Psoas muscle (tissue), 8 donors: Measurements from ENCODE around the gene VPS13D. TPM values are rescaled to one million over a fixed set of nuclear protein-coding genes. Genes with fewer than 3 reads are reported as not detected.

Source experiments
- ATAC-seq, 4 donors: fragments of 200-7000 bp; cut with Tn5 transposase; one replicate each; pipeline ENCODE4 v1.9.1; 2020; ENCODE audit warnings: moderate library complexity in 3 of 4, mild to moderate bottlenecking in 2 of 4
- DNase-seq, 2 donors: peaks; one replicate each; pipeline ENCODE4 v3.0.0-alpha.2; 2020
- H3K27ac ChIP-seq: fragments of 200-600 bp; one replicate; pipeline ENCODE4 v1.8.0; 2022
- H3K27me3 ChIP-seq, 3 donors: fragments of 200-600 bp in 1 of 3; one replicate each; pipeline versions ENCODE4 v1.6.1 to v1.8.0; 2013 to 2022; ENCODE audit warnings: low read length in 2 of 3, mild to moderate bottlenecking in 2 of 3, moderate library complexity in 1 of 3; ENCODE audit not compliant: insufficient read depth in 3 of 3
- H3K36me3 ChIP-seq, 2 donors: fragments of 200-600 bp in 1 of 2; one replicate each; pipeline versions ENCODE4 v1.6.1 to v1.8.0; 2013 to 2022; ENCODE audit warnings: low read depth in 1 of 2, mild to moderate bottlenecking in 1 of 2, moderate library complexity in 1 of 2; ENCODE audit not compliant: insufficient read depth in 1 of 2
- H3K4me1 ChIP-seq: fragments of 200-600 bp; one replicate; pipeline ENCODE4 v1.8.0; 2022
- H3K4me3 ChIP-seq: fragments of 200-600 bp; one replicate; pipeline ENCODE4 v1.8.0; 2022; ENCODE audit warnings: mild to moderate bottlenecking
- H3K9me3 ChIP-seq: fragments of 200-600 bp; one replicate; pipeline ENCODE4 v1.8.0; 2022
- CTCF ChIP-seq: fragments of 200-600 bp; IDR thresholded peaks from one replicate; pipeline ENCODE4 v1.8.0; 2022; ENCODE audit warnings: antibody characterized with exemption
- WGBS, 3 donors: extraction: QIAGEN DNeasy Blood & Tissue Kit; methylation state at CpG; one replicate each; pipeline versions ENCODE4 v1.1.6 to v1.1.7; 2013; 5-methylcytosine and 5-hydroxymethylcytosine counted together
- intact Hi-C, 2 donors: fragments of 100-400 bp; cut with DNase I; formaldehyde crosslinking; loops; one replicate each; pipeline versions ENCODE4 v1.11.0 to v1.14.2; 2022
- polyA plus RNA-seq, 3 donors: library from polyadenylated mRNA; stranded (reverse); fragments of 200-250 nt; gene quantifications; one replicate each; pipeline ENCODE4 v1.2.3, GENCODE V29; 2013
- total RNA-seq, 4 donors: library from RNA; stranded (reverse); fragmentation: NEBNext Ultra II Directional in 2 of 4; extraction: Animal tissue kit (Norgen Biotek cat#: 25700) in 2 of 4; gene quantifications; one replicate each; pipeline versions ENCODE4 v1.2.1 to v1.2.4, GENCODE V29; 2021 to 2023
- donor health status: healthy with polysubstance abuse.
- donor health status: DM: no; HTN: no; CAD: no; lungs with moderate emphysema.
- donor health status: Bipolar disorder and iron deficiency.
- donor health status: healthy.
- donor health status: DM: yes; HTN: yes; CAD: no.
- donor health status: DM: no; HTN: no; CAD: no.
- donor health status: DM: no; HTN: no; CAD: no.
- donor health status: DM: yes; HTN: yes; CAD: no.

The VPS13D gene
- total and polyA plus RNA-seq, 7 donors: 19.9 to 69.1 (median 45.3) TPM

- H3K4me1 ChIP-seq: peaks cover 13% of the 10 kb centered on the region
Observed at GRCh38 chr1:12230549-12231275, 882 bp downstream of the VPS13D start.

GRCh38 chr1:12231276-12231595 is 1.4 kb downstream of the VPS13D start:
- Histone ChIP-seq H3K27ac (peak overlapping the region; percentile 96), H3K36me3 (peaks cover 0 to 26% of the 10 kb centered on the region in 2 donors), H3K4me1 (peaks cover 13% of the 10 kb centered on the region), H3K9me3 (no peaks in the 10 kb centered on the region), H3K27me3 (no peaks in the 10 kb centered on the region), H3K4me3 (peak overlapping the region; percentile 98)
- WGBS, 3 donors: 6% methylated on average over 4 of the region's 4 CpGs
- no peak for ATAC-seq
- DNase-seq: no peak
- intact Hi-C loops: no loop called here
- TF ChIP-seq CTCF: no peak

More at GRCh38 chr1:12230549-12231275, 882 bp downstream of the VPS13D start:
- H3K27ac ChIP-seq: peak overlapping the region; percentile 96
- intact Hi-C loops: no loop called here
- WGBS, 3 donors: 0 to 1% (median 1%) methylated on average over 35 to 36 of the region's 36 CpGs
- peak; percentile 80 to 85 (median 81) for ATAC-seq
- no peaks in the 10 kb centered on the region for H3K27me3 ChIP-seq
- peaks cover 0 to 20% of the 10 kb centered on the region in 2 donors for H3K36me3 ChIP-seq
- peak; percentile 72 to 86 for DNase-seq
- peak overlapping the region; percentile 98 for H3K4me3 ChIP-seq
- no peaks in the 10 kb centered on the region for H3K9me3 ChIP-seq
- no peak for TF ChIP-seq CTCF

- peak; percentile 52 to 85 for DNase-seq
Observed at GRCh38 chr1:12232221-12232620, 2.4 kb downstream of the VPS13D start.

GRCh38 chr1:12244078-12244477 is 14.2 kb downstream of the VPS13D start:
- DNase-seq (no peak), ATAC-seq (no peak)
- Histone ChIP-seq H3K27ac (no peak overlapping the region), H3K36me3 (peaks cover 8 to 90% of the 10 kb centered on the region in 2 donors), H3K27me3 (no peaks in the 10 kb centered on the region), H3K4me3 (no peak overlapping the region), H3K4me1 (peaks cover 12% of the 10 kb centered on the region), H3K9me3 (no peaks in the 10 kb centered on the region)
- intact Hi-C loops: no loop called here
- TF ChIP-seq CTCF: no peak
- 70 to 79% (median 74%) methylated on average over 2 of the region's 2 CpGs for WGBS, 3 donors

More at GRCh38 chr1:12232221-12232620, 2.4 kb downstream of the VPS13D start:
- WGBS, 3 donors: 30 to 55% (median 31%) methylated on average over 2 of the region's 2 CpGs
- intact Hi-C loops: loop anchor here in 1 of 2 donors (2.0 kb wide), 1 partner anchor 45 kb away; no protein-coding TSS in a partner anchor
- Histone ChIP-seq H3K27me3 (no peaks in the 10 kb centered on the region), H3K4me3 (no peak overlapping the region), H3K9me3 (no peaks in the 10 kb centered on the region), H3K36me3 (peaks cover 0 to 33% of the 10 kb centered on the region in 2 donors), H3K4me1 (peaks cover 13% of the 10 kb centered on the region), H3K27ac (peak overlapping the region; percentile 96)
- TF ChIP-seq CTCF: no peak
- peak; percentile 52 to 75 (median 63) for ATAC-seq

GRCh38 chr1:12244585-12244984 is 14.8 kb downstream of the VPS13D start:
- intact Hi-C loops: no loop called here
- Histone ChIP-seq H3K9me3 (no peaks in the 10 kb centered on the region), H3K27ac (no peak overlapping the region), H3K4me3 (no peak overlapping the region), H3K36me3 (peaks cover 8 to 90% of the 10 kb centered on the region in 2 donors), H3K4me1 (peaks cover 12% of the 10 kb centered on the region), H3K27me3 (no peaks in the 10 kb centered on the region)
- 78 to 91% (median 89%) methylated on average over 5 of the region's 5 CpGs for WGBS, 3 donors
- no peak for ATAC-seq
- TF ChIP-seq CTCF: no peak
- DNase-seq: no peak
